Stimulated activated CD4-positive, alpha-beta T cell treated with anti-CD3 and anti-CD28 coated beads, Interleukin-2, amount 100 ng/mL, for 24 hours (primary cell): ENCODE data around the gene PRDM1.
A peak's percentile ranks its signal among the peaks of the same experiment; 100 is the strongest.

Experiments
- DNase-seq, 2 donors: peaks; one replicate each; pipeline ENCODE4 v3.0.0-alpha.2; 2020

PRDM1 gene

DNA sequence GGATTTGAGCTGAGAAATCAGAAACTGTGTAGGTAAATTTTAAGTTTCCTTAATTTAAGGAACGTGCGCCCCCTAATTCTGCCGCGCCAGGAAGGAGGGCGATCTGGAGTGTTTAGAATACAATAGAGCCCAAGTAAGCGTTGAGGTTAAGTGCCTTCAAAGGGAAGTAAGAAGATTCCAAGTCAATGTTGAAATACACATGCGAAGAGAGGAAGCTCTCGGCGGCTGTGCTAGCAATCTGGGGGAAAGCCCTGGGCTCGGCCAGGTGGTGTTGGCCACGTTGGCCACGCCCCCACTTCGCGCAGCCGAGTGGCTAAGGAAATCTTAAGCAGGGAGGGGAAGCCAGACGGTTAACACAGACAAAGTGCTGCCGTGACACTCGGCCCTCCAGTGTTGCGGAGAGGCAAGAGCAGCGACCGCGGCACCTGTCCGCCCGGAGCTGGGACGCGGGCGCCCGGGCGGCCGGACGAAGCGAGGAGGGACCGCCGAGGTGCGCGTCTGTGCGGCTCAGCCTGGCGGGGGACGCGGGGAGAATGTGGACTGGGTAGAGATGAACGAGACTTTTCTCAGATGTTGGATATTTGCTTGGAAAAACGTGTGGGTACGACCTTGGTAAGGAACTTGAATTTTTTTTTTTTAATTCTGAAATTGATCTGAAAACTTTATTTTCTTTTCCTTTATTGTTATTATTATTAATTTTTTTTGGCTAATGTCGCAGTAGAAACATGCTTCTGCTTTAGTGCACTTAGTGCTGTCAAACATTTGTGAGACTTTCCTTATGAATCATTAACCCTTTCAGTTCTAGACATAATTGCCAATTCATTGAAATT lies at the start of gene PRDM1:
Gene PRDM1 (plus strand): TSS at position 353 of the 830 bp plus-strand sequence. CDS start 218 bp downstream, at position 571.
- peak; percentile 75 to 80 for DNase-seq

DNA sequence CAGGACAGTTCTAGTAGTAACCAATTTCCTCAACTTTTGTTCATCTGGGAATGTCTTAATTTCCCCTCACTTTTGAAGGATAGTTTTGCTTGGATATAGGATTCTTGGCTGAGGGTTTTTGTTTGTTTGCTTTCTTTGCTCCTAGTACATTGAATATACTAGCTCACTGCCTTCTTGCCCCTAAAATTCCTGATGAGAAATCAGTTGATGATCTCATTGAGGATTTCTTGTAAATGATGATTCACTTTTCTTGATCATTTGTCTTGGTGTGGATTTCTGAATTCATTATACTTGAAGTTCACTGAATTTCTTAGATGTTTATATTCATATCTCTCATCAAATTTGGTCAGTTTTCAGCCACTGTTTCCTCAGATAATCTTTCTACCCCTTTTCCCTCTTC lies 49.1 kb upstream of the PRDM1 start:
- no peak for DNase-seq

GRCh38 chr6:106039897-106040592 lies 46.1 kb upstream of the PRDM1 start:
- no peak for DNase-seq

DNA sequence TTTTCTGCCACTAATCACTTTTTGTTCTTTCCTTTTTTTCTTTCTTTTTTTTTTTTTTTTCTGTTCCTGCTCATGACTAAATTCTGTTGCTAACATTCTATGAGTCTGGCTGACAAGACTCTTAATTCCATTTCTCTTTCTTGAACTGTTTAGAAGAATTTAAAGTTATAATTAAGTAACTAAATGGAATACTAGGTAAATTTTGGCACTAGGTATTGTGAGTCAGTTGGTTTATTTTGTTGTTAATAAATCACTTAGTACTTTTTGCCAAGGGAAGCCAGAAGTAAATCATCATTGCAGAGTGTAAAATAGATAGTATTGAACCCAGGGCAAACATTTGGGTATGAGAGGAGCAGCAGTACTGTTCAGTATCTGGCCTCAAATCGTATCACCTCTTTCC lies 42.0 kb upstream of the PRDM1 start:
- DNase-seq, result no peak

DNA sequence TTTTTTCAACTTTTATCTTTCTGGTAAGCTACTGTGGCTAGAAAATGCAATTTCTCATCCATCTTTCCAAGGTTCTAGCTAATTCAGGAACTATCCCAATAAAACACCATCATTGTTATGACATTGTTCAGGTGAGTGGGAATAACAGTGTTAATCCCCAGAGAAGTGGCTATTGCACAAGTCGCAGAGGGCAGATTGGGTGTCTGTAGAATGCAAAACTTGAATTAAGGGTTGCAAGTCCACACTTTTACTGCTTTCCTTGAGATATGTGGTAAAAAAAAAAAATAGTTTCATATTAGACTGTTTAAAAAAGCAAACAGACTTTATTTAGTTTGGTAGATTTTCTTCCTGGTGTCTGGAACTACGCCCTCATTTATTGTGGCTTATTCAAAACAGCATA lies 41.1 kb upstream of the PRDM1 start:
- no peak for DNase-seq

GRCh38 chr6:106046116-106046853 lies 39.9 kb upstream of the PRDM1 start:
- no peak for DNase-seq

DNA sequence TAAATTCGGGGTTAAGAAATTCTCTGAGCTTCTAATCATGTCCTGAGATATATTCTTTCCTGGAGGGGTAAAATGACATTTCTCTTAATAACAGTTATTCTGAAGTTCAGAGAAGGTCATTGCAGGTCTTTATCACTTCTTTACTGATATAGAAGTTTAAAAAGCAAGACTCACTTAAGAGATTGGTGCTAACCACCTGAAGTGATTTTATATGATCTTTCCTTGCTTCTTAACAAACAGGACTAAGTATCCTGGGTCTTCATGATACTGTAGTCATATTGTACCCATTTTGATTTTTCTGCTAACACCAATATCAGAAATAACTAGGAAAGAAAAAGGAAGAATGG lies 39.3 kb upstream of the PRDM1 start:
- no peak for DNase-seq

GRCh38 chr6:106048336-106048735 lies 37.8 kb upstream of the PRDM1 start:
- DNase-seq, result no peak

GRCh38 chr6:106050538-106050937 lies 35.6 kb upstream of the PRDM1 start:
- DNase-seq, result no peak

DNA sequence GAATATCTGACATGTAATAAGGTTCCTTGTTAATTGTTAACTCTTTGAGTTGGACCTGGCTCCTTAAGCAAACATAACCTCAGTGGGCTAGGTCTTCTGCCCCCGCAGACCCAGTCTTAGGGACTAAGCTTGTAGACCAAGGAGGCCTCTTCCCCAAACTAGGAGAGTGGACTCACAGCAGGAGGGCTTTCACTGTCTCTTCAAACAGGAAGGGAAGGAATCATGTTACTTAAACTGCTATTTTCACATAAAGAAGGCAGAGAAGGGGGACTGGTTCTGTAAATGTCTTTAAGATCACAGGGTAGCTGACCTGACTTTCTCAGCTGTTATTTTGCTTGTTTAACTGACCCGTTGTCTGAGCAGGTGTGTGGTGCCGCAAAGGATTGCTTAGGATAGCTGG lies 34.9 kb upstream of the PRDM1 start:
- no peak for DNase-seq

DNA sequence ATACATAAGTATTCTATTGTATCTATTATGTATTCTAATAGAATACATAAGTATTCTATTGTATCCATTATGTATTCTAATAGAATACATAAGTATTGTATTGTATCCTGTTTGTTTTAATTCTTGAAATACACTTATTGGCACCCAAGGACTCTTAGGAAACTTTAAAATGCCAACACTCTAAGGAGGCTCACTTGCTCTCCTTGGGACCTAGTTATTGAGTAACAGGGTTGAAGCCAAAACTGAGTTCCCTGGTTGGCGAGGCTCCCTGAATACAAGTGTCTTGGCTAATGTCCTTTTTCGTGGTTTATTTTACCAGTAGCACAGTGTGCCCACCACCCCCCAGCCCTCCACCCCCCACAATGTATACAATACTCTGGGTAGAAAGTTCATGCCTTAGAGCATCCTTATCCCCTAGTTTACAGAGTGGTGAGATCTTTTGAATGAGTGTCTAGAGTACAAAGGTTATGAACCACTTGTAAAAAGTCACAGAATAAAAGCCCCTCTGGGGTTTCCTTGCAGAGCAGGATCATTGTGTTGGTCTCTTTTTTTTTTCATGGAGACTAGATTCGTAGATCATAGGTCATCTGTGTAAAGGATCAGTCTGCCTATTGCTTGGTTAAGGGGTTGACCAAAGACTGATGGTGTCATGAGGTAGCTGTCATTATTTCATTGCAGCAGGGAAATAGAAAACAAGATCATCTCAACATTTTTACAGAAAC lies 32.5 kb upstream of the PRDM1 start:
- no peak for DNase-seq

- no peak for DNase-seq
Observed at GRCh38 chr6:106055489-106055888, 30.6 kb upstream of the PRDM1 start.

DNA sequence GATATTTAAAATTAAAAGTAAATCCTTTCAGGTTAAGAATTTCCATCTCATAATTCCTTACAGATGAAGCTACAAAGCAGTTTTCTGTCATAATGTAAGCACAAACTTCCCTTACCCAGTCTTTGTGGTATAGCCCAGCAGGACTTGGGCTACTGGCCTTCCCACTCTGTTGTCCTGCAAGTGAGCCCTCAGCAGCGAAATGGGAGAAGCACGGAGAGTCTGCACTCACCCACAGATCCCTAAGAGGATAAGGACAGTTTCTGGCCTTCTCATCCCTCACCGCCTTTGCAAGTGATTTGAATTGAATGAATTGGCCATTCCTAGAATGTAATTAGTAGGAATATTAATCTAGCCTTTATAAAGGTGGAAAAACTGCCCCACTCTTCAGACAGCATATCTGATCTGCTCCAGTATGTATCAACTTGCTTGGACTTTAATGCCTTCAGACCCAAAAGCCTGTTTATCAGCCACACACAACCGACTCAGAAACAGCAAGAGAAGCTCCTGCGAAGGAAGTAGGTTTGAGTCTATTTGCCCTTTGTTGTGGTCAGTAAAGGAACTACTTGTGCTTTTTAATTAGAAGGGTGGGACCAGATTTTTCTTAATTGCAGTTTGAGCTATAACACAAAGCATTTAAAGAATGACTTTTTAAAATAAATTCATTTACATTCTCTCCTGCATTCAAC lies 29.9 kb upstream of the PRDM1 start:
- no peak for DNase-seq

- no peak for DNase-seq
Observed at GRCh38 chr6:106056746-106057390, 29.3 kb upstream of the PRDM1 start.

DNA sequence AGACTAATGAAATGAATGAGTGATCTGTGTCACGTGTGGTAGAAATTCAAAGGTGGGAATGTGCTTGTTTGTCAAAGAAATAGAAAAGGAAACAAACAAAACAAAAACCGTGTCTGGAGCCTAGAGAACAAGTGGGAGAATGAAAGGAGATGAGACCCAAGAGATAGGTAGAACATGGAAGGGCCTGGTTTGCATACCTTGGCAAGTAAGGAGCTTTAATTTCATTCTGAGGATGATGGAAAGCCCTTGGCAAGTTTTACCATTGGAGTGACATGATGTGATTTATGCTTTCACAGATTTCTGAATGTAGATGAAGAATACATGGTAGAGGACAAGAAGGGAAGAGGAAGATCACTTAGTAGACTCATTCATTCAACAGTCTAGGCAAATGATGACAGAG lies 26.8 kb upstream of the PRDM1 start:
- DNase-seq, result no peak

DNA sequence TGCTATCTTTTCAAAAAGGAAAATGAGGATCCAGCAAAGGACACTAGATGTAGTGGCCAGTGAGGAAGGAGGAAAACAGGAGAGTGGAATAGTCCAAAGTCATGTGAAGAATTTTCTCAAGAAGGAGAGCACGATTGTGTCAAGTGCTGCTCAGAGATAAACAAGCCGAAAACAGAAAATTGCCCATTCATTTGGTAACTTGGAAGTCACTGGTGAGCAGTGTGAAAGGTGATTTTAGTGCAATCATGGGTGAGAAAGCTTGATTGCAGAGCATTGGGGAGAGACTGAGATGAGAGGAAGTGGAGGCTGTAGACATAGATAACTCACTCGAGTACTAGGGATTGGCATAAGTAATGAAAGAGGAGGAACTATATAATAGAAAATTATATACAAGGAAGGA lies 26.0 kb upstream of the PRDM1 start:
- no peak for DNase-seq

DNA sequence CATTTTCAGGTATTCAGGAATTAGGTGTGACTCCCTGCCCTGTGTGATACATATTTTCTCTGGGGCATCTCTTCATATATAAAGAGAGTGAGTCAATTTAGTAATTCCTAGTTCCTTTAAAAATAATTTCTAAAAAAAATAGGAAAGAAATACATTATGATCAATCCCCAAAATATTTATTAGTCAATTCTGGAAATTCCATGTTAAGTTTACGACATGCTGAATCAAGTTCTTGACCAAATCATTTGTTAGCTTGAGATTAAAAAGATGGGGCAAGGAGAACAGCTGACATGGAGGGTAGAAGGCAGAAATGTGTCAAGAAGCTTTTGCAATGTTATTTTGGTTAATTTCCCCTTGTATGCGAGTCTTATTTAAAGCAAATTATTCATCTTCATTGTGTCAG lies 22.7 kb upstream of the PRDM1 start:
- no peak for DNase-seq

DNA sequence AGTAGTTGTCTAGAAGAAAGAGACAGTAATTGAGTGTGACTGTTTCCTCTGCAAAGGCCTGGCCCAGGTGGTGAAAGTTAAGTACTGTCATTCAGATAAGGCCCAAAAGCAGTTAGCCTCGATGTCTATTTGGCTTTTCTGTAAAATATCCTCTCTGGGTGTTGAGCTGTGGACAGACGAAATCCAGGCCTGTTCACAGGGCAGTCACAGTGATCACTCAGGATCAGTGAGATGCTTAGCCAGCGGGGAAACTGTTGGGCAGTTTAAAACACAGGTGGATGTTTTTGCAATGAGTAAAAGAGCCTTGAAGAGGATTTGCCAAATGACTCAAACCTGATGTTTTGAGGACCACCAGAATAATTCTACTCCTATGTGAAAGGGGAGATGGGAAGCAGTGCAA lies 22.0 kb upstream of the PRDM1 start:
- no peak for DNase-seq

DNA sequence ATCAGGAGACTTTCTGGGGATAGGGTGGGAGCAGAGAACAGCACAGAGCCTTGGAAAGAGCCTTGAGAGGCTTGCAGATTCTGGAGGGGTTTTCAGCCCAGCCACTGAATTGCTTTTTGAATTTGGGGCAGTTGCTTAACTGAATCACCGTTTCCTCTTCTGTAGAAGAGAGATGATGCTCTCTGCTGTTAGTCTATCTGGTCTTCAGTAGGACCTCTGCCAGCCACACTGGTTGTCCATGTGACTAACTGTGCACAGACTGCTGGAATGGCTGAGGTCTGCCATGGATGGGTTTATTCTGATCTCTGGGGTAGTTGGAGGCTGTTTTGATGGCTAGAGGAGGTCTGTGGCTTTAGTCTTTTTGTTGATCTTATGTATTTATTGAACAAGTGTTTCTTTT lies 21.4 kb upstream of the PRDM1 start:
- no peak for DNase-seq

DNA sequence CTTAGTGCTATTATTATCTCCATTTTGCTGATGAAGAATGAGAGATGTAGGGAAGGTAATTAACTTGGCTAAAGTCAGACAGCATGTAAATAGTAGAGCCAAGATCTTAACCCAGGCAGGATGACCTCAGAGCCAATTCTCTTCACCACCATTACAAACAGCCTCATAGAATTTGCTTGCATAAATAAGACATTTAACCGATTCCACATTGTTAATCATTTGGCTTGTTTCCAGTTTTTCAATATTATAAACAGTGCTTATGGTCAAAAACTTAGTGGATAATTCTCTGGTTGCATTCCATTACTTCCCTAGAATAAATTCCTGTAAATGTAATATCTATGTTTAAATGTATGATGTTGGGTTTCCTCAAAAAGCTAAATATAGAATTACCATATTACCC lies 19.1 kb upstream of the PRDM1 start:
- DNase-seq, result no peak

GRCh38 chr6:106069478-106069877 lies 16.7 kb upstream of the PRDM1 start:
- no peak for DNase-seq

GRCh38 chr6:106070636-106071035 lies 15.5 kb upstream of the PRDM1 start:
- no peak for DNase-seq
